Kidney epithelial cell (primary cell): ENCODE data around the gene STIM1. TPM values are rescaled to one million over a fixed set of nuclear protein-coding genes. Genes with fewer than 3 reads are reported as not detected.

Source experiments
- DNase-seq: peaks from one replicate; pipeline ENCODE4 v3.0.0-alpha.2; 2010; ENCODE audit warnings: low read depth
- H3K27me3 ChIP-seq: 2 replicates; pipeline ENCODE4 v1.6.0; 2011; ENCODE audit warnings: low read length; ENCODE audit not compliant: control insufficient read depth, insufficient read depth
- H3K36me3 ChIP-seq: 2 replicates; pipeline ENCODE4 v1.5.1; 2011; ENCODE audit warnings: low read length; ENCODE audit not compliant: control insufficient read depth, insufficient read depth
- H3K4me3 ChIP-seq: 2 replicates; pipeline ENCODE4 v1.5.1; 2011; ENCODE audit warnings: low read depth, mild to moderate bottlenecking, control low read depth, low read length
- CTCF ChIP-seq: IDR thresholded peaks from 2 replicates; pipeline ENCODE4 v1.5.1; 2011; ENCODE audit warnings: mild to moderate bottlenecking, moderate library complexity, low read length, control low read depth, inconsistent platforms; ENCODE audit not compliant: insufficient read depth, poor library complexity, severe bottlenecking
- total RNA-seq: library from RNA; depleted of rRNA; stranded (reverse); fragments of >200 nt; gene quantifications from 2 replicates; pipeline ENCODE4 v1.2.3, GENCODE V29; 2015

The STIM1 gene
- total RNA-seq, 1 donor from 2014 or later, result 25.4 TPM

- no peak for DNase-seq
- no peak for TF ChIP-seq CTCF
- H3K36me3 ChIP-seq, result no peaks in the 10 kb centered on the region
- no peaks in the 10 kb centered on the region for H3K27me3 ChIP-seq
- H3K4me3 ChIP-seq, result no peak overlapping the region
Measured at GRCh38 chr11:3947061-3947460, 91.6 kb downstream of the STIM1 start.

GRCh38 chr11:3949125-3949524, 93.7 kb downstream of the STIM1 start:
- Histone ChIP-seq H3K4me3 (no peak overlapping the region), H3K36me3 (no peaks in the 10 kb centered on the region), H3K27me3 (no peaks in the 10 kb centered on the region)
- TF ChIP-seq CTCF, result no peak
- no peak for DNase-seq

DNA sequence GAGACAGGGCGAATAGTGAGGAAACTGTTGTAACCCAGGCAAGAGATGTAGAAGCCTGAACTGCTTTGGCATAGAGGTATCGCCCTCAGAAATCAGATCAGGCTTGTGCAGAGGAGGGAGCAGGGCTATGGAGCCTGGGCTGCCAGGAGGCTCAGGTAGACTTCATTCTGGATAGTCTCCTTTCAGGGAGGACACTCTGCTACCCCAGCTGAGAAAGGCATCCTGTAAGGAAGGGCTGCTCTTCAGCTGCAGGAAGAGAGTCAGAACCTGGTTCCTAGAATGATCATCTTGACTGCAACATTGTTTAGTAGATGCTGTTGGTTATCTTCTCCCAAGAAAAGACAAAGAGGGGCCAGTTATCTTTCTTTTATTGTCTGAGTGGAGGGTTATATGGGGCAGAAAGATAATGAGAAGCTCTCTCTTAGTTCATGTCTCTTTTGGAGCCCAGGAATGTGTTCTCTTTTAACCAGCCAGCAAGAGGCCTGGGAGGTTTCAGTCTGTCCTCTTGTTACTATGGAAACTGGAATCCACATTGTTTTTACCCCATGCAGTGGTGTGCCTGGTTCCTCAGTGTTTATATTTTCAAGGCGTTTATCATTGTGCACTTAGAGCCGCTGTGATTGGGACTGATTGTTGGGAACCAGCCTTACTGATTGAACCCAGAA, 95.7 kb downstream of the STIM1 start:
- Histone ChIP-seq H3K4me3 (no peak overlapping the region), H3K36me3 (no peaks in the 10 kb centered on the region), H3K27me3 (no peaks in the 10 kb centered on the region)
- TF ChIP-seq CTCF, result no peak
- DNase-seq, result no peak

- no peak for DNase-seq
- no peaks in the 10 kb centered on the region for H3K36me3 ChIP-seq
- H3K27me3 ChIP-seq, result no peaks in the 10 kb centered on the region
- no peak for TF ChIP-seq CTCF
- no peak overlapping the region for H3K4me3 ChIP-seq
Measured at GRCh38 chr11:3952715-3953114, 97.3 kb downstream of the STIM1 start.

- Histone ChIP-seq H3K36me3 (no peaks in the 10 kb centered on the region), H3K27me3 (no peaks in the 10 kb centered on the region), H3K4me3 (no peak overlapping the region)
- TF ChIP-seq CTCF, result no peak
- no peak for DNase-seq
Measured at GRCh38 chr11:3953327-3953726, 97.9 kb downstream of the STIM1 start.
